Measurements from ENCODE around the gene TRIM7. TPM values are rescaled to one million over a fixed set of nuclear protein-coding genes. Genes with fewer than 3 reads are reported as not detected.
A peak's percentile ranks its signal among the peaks of the same experiment; 100 is the strongest.

The TRIM7 gene
- total and polyA plus RNA-seq, 9 of the 15 experiments (the other 6 are each of a cell fraction or from before 2014, with no cell fraction given) = 2.6 to 14.9 (median 8.9) TPM

DNA sequence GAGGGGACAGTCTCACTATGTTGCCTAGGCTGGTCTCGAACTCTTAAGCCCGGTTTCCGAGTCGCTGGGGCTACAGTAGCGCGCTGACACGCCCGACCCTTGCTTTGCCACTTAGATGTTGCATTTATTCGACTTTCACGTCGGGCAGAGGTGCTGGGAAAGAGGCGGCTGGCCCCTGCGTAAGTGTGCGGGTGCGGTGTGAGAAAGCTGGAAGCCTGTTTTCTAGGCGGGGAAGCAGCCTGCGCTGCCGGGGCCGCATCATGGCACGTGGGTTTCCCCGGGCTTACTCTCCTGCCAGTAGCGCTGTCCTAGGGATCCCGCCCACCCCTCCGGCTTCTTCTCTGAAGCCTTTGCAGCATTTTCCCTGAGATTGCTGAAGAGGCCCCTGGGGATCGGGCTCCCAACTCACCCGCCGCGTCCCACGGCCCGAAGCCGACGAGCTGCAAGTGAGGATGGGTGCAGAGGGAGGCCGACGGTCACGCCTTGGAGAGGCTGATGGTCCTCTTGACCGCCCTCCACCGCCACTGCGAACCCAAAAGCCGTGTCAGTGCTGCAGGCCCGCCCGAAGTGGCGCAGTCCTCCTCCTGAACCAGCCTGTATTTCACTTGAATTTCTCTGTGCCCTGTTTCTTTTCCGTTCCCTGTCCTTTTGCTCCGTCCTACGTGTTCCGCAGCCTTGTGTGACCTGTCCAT is 12.3 kb upstream of the TRIM7 start (continued):
- TF ChIP-seq, protein P1, sequence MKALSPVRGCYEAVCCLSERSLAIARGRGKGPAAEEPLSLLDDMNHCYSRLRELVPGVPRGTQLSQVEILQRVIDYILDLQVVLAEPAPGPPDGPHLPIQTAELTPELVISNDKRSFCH (CRISPR knock-in tag; IDR thresholded peaks at IDR 0.05) = no peak
- TF ChIP-seq, protein P1 (tag; IDR thresholded peaks at IDR 0.05) = 0 out of 2 replicates have a peak, but pooled peaks have one; percentile 33
- TF ChIP-seq, protein P2, sequence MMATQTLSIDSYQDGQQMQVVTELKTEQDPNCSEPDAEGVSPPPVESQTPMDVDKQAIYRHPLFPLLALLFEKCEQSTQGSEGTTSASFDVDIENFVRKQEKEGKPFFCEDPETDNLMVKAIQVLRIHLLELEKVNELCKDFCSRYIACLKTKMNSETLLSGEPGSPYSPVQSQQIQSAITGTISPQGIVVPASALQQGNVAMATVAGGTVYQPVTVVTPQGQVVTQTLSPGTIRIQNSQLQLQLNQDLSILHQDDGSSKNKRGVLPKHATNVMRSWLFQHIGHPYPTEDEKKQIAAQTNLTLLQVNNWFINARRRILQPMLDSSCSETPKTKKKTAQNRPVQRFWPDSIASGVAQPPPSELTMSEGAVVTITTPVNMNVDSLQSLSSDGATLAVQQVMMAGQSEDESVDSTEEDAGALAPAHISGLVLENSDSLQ (IDR thresholded peaks at IDR 0.05) = 0 out of 2 replicates have a peak, but pooled peaks have one; percentile 5
- TF ChIP-seq POLR2H (tag; IDR thresholded peaks at IDR 0.05; ENCODE audit: low read depth) (no peak), TRIM28 (IDR thresholded peaks at IDR 0.05) (no peak), ATF1 (CRISPR knock-in tag; IDR thresholded peaks at IDR 0.05) (no peak), ATF1 (tag; IDR thresholded peaks at IDR 0.05) (no peak; the same call in 1 of the 2 replicates), HNRNPLL (IDR thresholded peaks at IDR 0.05; ENCODE audit: low read depth, low read length, poor library complexity, severe bottlenecking) (peak; percentile 70), HOXB6 (CRISPR knock-in tag; IDR thresholded peaks at IDR 0.05; ENCODE audit: borderline replicate concordance) (no peak), RBM39 (optimal IDR thresholded peaks at IDR 0.05; ENCODE audit: low read depth, low read length) (peak; percentile 14), RNF2 (IDR thresholded peaks at IDR 0.05) (no peak)
- TF ChIP-seq, protein P3, sequence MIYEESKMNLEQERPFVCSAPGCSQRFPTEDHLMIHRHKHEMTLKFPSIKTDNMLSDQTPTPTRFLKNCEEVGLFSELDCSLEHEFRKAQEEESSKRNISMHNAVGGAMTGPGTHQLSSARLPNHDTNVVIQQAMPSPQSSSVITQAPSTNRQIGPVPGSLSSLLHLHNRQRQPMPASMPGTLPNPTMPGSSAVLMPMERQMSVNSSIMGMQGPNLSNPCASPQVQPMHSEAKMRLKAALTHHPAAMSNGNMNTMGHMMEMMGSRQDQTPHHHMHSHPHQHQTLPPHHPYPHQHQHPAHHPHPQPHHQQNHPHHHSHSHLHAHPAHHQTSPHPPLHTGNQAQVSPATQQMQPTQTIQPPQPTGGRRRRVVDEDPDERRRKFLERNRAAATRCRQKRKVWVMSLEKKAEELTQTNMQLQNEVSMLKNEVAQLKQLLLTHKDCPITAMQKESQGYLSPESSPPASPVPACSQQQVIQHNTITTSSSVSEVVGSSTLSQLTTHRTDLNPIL (CRISPR knock-in tag; IDR thresholded peaks at IDR 0.05) = no peak
- TF ChIP-seq, protein P4, sequence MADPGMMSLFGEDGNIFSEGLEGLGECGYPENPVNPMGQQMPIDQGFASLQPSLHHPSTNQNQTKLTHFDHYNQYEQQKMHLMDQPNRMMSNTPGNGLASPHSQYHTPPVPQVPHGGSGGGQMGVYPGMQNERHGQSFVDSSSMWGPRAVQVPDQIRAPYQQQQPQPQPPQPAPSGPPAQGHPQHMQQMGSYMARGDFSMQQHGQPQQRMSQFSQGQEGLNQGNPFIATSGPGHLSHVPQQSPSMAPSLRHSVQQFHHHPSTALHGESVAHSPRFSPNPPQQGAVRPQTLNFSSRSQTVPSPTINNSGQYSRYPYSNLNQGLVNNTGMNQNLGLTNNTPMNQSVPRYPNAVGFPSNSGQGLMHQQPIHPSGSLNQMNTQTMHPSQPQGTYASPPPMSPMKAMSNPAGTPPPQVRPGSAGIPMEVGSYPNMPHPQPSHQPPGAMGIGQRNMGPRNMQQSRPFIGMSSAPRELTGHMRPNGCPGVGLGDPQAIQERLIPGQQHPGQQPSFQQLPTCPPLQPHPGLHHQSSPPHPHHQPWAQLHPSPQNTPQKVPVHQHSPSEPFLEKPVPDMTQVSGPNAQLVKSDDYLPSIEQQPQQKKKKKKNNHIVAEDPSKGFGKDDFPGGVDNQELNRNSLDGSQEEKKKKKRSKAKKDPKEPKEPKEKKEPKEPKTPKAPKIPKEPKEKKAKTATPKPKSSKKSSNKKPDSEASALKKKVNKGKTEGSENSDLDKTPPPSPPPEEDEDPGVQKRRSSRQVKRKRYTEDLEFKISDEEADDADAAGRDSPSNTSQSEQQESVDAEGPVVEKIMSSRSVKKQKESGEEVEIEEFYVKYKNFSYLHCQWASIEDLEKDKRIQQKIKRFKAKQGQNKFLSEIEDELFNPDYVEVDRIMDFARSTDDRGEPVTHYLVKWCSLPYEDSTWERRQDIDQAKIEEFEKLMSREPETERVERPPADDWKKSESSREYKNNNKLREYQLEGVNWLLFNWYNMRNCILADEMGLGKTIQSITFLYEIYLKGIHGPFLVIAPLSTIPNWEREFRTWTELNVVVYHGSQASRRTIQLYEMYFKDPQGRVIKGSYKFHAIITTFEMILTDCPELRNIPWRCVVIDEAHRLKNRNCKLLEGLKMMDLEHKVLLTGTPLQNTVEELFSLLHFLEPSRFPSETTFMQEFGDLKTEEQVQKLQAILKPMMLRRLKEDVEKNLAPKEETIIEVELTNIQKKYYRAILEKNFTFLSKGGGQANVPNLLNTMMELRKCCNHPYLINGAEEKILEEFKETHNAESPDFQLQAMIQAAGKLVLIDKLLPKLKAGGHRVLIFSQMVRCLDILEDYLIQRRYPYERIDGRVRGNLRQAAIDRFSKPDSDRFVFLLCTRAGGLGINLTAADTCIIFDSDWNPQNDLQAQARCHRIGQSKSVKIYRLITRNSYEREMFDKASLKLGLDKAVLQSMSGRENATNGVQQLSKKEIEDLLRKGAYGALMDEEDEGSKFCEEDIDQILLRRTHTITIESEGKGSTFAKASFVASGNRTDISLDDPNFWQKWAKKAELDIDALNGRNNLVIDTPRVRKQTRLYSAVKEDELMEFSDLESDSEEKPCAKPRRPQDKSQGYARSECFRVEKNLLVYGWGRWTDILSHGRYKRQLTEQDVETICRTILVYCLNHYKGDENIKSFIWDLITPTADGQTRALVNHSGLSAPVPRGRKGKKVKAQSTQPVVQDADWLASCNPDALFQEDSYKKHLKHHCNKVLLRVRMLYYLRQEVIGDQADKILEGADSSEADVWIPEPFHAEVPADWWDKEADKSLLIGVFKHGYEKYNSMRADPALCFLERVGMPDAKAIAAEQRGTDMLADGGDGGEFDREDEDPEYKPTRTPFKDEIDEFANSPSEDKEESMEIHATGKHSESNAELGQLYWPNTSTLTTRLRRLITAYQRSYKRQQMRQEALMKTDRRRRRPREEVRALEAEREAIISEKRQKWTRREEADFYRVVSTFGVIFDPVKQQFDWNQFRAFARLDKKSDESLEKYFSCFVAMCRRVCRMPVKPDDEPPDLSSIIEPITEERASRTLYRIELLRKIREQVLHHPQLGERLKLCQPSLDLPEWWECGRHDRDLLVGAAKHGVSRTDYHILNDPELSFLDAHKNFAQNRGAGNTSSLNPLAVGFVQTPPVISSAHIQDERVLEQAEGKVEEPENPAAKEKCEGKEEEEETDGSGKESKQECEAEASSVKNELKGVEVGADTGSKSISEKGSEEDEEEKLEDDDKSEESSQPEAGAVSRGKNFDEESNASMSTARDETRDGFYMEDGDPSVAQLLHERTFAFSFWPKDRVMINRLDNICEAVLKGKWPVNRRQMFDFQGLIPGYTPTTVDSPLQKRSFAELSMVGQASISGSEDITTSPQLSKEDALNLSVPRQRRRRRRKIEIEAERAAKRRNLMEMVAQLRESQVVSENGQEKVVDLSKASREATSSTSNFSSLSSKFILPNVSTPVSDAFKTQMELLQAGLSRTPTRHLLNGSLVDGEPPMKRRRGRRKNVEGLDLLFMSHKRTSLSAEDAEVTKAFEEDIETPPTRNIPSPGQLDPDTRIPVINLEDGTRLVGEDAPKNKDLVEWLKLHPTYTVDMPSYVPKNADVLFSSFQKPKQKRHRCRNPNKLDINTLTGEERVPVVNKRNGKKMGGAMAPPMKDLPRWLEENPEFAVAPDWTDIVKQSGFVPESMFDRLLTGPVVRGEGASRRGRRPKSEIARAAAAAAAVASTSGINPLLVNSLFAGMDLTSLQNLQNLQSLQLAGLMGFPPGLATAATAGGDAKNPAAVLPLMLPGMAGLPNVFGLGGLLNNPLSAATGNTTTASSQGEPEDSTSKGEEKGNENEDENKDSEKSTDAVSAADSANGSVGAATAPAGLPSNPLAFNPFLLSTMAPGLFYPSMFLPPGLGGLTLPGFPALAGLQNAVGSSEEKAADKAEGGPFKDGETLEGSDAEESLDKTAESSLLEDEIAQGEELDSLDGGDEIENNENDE (IDR thresholded peaks at IDR 0.05; ENCODE audit: low read depth, low read length) = no peak
- TF ChIP-seq, protein P5, sequence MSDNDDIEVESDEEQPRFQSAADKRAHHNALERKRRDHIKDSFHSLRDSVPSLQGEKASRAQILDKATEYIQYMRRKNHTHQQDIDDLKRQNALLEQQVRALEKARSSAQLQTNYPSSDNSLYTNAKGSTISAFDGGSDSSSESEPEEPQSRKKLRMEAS (CRISPR knock-in tag; IDR thresholded peaks at IDR 0.05) = peak; percentile 84
